Measurements from ENCODE around the gene C19orf33.

DNA sequence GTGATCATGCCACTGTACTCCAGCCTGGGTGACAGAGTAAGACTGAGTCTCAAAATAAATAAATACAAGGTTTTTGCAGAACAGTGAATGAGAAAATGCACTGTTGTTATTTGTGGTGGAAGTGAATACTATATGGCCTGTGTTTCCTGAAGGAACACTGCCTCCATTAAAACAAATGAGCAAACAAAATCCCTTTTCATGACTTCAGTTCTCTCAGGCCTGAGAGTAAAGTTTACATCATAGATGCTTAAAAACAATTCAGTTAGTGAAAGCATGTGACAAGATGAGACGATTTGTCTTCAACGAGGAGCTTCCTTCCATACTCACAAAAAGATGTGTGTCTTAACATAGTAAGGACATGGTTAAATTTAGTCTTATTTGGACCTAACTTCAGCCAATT is 25.3 kb upstream of the C19orf33 start:
- TF ChIP-seq CTCF (IDR thresholded peaks at IDR 0.05) (no peak), POLR2A (IDR thresholded peaks at IDR 0.05) (no peak), EP300 (IDR thresholded peaks at IDR 0.05; ENCODE audit: low read depth) (no peak), POLR2AphosphoS5 (IDR thresholded peaks at IDR 0.05) (no peak)
